NOMO-1 treated with DMSO at 0.1 percent for 48 hours (cell line): ENCODE results near the gene EPHB2.

Experiments used
- DNase-seq: peaks from one replicate; lab custom pipeline; 2025; ENCODE audit not compliant: unreplicated experiment; lab: John Stamatoyannopoulos, UW

The EPHB2 gene

DNA sequence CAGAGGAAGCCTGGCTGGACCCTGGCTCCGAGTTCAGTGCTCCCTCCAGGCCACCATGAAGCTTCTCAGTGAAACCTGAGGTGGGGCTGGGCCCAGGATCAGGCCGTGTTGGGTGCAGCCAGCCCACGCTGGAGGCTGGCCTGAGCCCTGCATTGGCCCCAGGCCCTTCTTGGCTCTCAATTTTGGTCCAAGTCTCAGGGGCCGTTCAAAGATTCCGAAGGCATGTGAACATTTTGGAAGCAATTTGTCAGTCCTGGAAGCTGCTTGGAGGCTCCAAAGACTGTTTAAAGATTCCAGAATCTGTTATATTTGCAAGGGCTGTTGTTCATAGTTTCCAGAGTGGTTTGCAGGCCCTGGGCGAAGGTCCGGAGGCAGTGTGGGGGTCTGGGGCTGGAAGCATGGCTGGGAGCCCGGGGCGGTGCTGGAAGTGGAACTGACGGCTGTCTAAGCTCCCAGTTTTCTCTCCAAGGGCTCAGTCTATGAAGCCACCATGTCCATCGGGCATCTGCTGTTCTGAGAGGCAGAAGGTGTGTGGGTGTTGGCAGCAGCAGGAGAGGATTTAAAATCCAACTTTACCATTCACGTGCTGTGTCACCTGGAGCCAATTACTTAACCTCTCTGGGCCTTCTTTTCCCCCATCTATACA, 104.9 kb downstream of the EPHB2 start:
- DNase-seq: no peak

DNA sequence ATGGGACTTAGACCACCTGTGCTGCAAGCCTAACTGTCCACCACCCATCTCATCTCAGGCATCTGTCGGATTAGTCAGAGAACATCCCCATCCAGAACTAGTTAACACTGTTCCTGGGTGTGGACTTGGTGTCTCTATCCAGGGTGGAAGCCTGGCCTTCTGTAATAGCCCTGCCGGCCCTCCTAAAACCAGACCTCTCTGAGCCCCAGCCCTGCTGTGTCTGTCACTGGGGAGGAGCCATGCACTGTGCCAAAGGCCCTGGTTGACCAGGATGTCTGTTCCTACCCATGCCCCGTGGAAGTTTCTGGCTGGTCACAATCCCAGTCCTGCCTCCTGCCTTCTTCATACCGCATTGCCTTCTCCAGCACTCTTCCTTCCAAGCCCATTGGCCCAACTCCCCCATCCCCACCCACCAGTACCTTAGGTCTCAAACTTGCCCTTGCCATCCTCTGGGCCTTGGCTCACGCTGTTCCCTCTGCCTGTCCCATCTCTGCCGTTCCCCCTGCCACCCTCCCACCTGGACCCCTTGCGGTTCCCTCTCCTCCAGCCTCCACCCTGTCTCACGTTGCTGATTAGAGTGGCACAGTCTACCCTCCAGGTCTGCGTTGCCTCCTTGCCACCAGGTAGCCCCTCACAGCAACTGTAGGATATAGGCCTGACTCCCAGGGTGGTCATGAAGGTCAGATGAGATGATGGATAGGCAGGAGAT, 105.6 kb downstream of the EPHB2 start:
- DNase-seq: no peak

- DNase-seq: no peak
Observed at GRCh38 chr1:22816803-22817202, 106.2 kb downstream of the EPHB2 start.

GRCh38 chr1:22817462-22817861, 106.8 kb downstream of the EPHB2 start:
- DNase-seq: no peak

- DNase-seq: no peak
Observed at GRCh38 chr1:22818061-22818770, 107.6 kb downstream of the EPHB2 start.

DNA sequence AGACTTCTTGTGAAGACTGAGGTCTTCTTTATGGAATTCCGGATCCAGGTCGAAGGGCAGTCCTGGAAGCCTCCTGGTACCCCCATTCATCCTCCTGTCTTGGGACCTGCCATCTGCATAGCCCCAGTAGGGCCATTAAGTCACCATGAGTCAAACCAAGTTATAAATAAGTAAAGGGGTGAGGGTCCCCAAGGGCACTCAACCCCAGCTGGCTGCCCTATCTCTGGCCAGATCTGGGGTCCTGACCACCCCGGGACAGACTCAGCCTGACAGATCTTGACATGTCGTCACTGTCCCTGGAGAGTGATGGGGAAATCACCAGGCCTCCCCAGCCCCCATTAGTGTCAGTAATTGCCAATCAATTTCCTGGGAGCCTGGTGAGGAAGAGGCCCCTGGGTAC, 108.7 kb downstream of the EPHB2 start:
- DNase-seq: no peak

GRCh38 chr1:22821027-22821426, 110.4 kb downstream of the EPHB2 start:
- DNase-seq: no peak

DNA sequence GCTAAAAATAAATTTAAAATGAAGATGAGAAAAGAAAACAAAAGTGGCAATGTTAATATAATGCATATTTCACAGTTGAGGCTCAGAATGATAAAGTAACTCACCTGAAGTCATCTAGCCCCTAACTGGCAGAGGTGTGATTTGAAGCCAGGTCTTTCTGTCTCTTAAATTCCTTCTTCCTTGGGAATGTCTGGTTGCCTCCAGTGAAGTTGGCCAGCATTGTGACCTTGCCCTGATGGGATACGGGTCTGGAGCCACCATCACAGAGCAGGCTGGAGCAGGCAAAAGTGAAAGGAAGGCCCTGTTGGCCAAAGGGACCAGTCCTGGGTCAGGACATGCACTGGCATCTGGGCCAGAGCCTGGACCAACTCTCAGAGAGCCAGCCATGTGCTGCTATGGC, 111.7 kb downstream of the EPHB2 start:
- no peak for DNase-seq

GRCh38 chr1:22824466-22824865, 113.8 kb downstream of the EPHB2 start:
- no peak for DNase-seq

DNA sequence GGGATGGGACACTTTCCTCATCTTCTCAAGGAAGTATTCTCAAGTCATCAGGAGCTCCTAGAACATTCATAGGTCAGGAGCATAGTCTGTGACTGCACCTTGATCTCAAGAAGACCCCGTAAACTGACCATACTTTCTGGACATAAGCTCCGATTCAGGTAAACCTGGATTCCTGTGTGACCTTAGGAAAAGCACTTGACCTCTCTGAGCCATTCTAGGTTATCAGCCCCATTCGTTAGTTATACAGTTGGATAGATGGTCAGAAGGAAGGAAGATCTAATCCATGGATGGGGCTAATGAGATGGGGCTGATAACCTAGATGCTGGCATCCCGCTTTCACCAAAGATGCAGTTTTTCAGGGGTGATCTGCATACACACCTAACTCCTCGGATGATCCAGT, 114.3 kb downstream of the EPHB2 start:
- DNase-seq: no peak

- DNase-seq: no peak
Observed at GRCh38 chr1:22825486-22826189, 115.0 kb downstream of the EPHB2 start.

DNA sequence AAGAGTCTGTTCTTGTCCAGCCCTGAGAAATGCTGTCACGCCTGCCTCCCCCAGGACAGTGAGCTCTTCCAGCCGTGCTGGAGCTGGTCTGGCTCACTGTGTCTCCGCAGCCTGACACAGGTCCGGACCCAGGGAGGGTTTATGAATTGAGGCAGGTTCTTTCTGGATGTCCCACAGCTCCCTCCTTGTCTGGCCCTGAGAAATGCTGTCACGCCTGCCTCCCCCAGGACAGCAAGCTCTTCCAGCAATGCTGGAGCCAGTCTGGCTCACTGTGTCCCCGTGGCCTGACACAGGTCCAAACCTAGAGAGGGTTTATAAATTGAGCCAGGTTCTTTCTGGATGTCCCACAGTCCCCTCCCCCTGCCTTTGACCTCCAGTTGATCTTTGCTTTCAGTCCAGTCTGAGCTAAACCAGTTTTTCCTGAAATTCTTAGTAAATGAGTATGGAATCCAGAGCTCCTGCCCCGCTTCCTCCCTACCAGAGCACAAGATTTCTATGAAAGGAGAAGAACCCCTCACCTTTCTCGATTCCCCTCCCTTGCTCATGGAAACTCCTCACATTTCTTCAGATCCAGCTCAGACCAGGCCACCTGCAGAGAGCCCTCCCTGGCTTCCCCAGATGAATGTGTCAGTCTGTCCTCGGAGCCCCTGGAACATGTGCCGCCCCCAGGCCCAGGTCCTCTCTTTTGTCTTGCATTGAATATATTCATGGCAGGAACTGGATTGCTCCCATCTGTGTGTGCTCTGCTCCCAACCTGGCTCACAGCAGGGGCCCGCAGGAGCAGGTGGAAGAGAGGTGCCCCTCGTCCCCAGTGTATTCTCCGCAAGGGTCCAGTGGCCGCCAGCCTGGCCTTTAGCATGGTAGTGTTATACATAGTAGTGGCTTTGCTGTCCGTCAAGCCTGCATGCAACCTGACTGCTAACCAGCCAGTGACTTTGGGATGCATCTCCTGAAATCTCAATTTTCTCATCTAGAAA, 116.3 kb downstream of the EPHB2 start:
- no peak for DNase-seq

DNA sequence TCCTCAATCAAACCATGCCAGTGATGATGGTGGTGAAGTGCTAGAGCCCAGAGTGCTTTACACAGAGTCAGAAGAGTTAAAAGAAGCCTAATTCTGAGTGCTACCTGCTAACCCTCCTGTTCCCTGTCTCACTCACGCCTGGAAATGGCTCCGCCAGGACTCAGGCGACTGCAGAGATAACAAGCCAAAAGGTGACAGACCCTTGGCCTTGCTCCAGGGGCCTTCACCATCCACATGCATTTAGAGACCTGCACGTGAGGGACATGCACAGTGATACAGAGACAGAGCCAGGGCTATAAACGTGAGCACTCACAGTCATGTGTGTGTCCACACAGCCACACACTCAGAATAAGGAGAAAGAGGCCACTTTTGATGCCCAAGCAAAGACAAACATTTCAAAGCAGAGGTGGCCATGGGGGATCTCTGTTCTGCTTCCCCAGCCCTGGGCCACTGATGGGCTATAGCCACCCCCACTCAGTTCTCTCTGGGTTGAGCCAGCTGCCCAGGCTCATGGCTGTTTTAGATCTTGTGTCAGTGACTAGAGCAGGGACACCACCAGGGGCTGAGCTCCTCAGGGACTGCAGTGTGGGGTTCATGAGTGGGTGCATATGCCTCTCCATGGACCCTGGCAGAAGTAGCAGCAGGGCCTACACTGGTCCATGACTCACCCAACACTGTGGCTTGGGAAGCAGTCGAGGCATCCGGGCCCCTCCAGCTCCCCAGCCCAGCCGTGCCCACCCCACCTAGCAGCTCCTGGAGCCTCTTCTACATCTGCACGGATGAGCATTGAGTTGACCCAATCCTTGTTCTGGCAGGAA, 117.2 kb downstream of the EPHB2 start:
- DNase-seq: no peak

- no peak for DNase-seq
Observed at GRCh38 chr1:22828484-22829308, 118.1 kb downstream of the EPHB2 start.

DNA sequence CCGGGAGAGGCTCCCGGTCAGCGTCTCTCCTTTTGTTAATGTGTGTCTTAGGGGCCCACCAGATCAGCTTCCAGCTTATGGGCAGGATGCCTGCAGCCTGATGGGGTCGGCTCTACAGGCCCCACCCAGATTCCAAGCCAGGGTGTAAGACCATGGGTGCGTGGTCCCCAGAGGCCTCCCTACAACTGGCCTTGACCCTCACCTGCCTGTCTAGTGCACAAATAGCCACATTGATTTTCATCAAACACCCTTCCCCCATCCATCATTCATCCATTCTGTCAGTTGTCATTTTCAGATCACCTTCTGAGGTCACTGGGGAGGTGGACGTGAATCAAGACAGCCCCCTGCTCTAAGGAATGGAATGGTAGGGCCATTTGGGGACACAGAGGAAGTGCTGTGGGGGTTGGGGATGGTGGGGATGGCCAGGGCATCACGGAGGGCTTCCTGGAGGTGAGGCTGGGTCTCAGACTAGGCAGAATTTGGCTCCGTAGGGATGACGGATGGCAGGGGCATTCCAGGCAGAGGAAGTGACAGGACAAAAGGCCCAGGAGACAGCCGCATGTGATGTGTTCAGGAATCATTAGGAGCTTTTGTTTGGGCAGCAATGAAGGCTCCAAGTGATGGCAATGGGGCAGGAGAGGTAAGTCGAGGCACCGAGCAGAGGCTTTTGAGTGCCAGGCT, 118.8 kb downstream of the EPHB2 start:
- no peak for DNase-seq

- no peak for DNase-seq
Observed at GRCh38 chr1:22830041-22830566, 119.5 kb downstream of the EPHB2 start.

DNA sequence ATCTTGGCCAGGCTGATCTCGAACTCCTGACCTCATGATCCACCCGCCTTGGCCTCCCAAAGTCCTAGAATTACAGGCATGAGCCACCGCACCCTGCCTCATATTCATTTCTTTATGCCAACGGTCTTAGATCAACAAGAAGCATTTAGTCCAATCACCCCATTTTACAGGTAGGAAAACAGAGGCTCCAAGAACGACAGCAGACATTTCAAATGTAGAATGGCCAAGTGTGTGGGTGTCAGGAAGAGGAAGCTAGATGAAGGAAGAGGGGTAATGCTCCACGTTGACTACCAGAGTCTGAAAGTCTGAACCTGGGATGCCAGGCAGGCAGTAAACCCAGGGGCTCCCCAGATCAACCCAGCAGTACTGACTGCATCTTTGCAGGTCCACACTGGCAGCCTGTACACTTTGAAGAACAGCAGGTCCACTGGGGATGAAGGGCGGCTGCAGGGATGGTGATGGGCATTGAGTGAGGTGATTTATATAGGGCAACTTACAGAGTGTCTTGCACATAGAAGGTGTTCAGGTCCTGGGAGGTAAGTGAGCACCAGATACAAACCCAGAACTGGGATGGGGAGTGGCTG, 120.2 kb downstream of the EPHB2 start:
- no peak for DNase-seq
